ENCODE data around the gene DIS3.

The DIS3 gene

DNA sequence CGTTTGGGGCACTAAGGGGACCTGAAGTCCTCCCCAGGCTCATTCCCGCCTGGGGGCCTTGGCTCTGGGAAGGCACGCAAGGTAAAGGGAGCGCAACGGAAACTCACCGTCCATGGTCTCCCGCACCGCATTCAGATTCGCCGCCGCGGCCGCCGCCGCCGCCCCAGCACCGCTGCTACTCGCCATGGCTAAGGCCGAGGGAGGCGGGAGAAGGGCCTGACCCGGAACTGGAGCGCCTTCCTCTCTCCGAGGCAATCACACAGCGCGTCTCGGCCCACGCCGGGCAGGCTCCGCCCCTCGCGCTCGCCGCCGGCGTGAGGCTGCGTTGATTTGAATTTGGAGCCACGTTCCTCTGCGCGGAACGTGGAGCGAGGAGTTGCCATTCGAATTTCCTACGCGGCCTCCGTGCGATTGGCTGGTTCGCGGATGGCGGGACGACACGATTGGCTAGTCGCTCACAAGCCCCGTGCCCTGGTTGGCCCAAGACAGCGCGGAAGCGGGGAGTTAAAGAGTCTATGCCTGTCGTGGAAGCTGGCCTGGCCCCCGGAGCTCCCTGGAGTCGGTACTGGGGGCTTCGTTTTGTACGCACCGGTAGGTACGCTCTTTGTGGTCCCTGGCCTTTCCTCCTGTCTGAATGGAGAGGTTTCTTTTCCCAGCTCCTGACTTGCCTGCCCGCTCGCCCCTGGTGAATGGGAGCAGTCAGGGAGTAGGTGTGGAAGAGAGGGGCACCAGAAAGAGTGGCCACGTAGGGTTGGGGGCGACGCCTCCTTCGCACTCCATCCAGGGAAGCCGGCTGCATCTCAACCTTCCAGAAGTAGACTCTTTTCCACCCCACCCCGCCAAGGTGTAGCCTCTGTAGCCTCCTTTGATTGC, 54.0 kb downstream of the DIS3 start, which contains the start of the genes BORA and MZT1 (continued):
- no peak for TF ChIP-seq MEIS1 (CRISPR knock-in tag; IDR thresholded peaks at IDR 0.05; ENCODE audit: borderline replicate concordance)
- TF ChIP-seq ZNF394 (tag by site-specific recombination; IDR thresholded peaks at IDR 0.05; ENCODE audit: borderline replicate concordance) = no peak; the same call in 1 of the 2 replicates
- TF ChIP-seq YY2 (tag by site-specific recombination; IDR thresholded peaks at IDR 0.05) = no peak
- peak; percentile 90 for TF ChIP-seq ZNF501 (tag by site-specific recombination; IDR thresholded peaks at IDR 0.05)
- TF ChIP-seq, protein P1, sequence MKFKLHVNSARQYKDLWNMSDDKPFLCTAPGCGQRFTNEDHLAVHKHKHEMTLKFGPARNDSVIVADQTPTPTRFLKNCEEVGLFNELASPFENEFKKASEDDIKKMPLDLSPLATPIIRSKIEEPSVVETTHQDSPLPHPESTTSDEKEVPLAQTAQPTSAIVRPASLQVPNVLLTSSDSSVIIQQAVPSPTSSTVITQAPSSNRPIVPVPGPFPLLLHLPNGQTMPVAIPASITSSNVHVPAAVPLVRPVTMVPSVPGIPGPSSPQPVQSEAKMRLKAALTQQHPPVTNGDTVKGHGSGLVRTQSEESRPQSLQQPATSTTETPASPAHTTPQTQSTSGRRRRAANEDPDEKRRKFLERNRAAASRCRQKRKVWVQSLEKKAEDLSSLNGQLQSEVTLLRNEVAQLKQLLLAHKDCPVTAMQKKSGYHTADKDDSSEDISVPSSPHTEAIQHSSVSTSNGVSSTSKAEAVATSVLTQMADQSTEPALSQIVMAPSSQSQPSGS (tag by site-specific recombination; IDR thresholded peaks at IDR 0.05; ENCODE audit: low read depth) = no peak
- TF ChIP-seq ZNF660 (tag by site-specific recombination; IDR thresholded peaks at IDR 0.05) = peak; percentile 22; the same call in 1 of the 2 replicates
- no peak for TF ChIP-seq ZIC2 (tag by site-specific recombination; IDR thresholded peaks at IDR 0.05)
- no peak for TF ChIP-seq ZBTB1 (tag by site-specific recombination; IDR thresholded peaks at IDR 0.05)
- TF ChIP-seq YY1 (tag by site-specific recombination; IDR thresholded peaks at IDR 0.05) = 0 out of 2 replicates have a peak, but pooled peaks have one; percentile 41
- TF ChIP-seq ZNF341 (tag by site-specific recombination; IDR thresholded peaks at IDR 0.05; ENCODE audit: low read depth) = no peak
- TF ChIP-seq HOXD13 (CRISPR knock-in tag; IDR thresholded peaks at IDR 0.05; ENCODE audit: borderline replicate concordance) = no peak
- TF ChIP-seq WT1 (tag by site-specific recombination; IDR thresholded peaks at IDR 0.05) = no peak
- peak; percentile 80 for TF ChIP-seq ZNF561 (tag by site-specific recombination; IDR thresholded peaks at IDR 0.05; ENCODE audit: borderline replicate concordance)
- peak; percentile 49; the same call in 1 of the 2 replicates for TF ChIP-seq ZNF391 (tag by site-specific recombination; IDR thresholded peaks at IDR 0.05; ENCODE audit: borderline replicate concordance, low read depth)
- TF ChIP-seq ZNF629 (tag by site-specific recombination; IDR thresholded peaks at IDR 0.05) = peak; percentile 26; the same call in 1 of the 2 replicates
- TF ChIP-seq, protein P2, sequence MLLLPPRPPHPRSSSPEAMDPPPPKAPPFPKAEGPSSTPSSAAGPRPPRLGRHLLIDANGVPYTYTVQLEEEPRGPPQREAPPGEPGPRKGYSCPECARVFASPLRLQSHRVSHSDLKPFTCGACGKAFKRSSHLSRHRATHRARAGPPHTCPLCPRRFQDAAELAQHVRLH (tag by site-specific recombination; IDR thresholded peaks at IDR 0.05) = no peak
- TF ChIP-seq, protein P3, sequence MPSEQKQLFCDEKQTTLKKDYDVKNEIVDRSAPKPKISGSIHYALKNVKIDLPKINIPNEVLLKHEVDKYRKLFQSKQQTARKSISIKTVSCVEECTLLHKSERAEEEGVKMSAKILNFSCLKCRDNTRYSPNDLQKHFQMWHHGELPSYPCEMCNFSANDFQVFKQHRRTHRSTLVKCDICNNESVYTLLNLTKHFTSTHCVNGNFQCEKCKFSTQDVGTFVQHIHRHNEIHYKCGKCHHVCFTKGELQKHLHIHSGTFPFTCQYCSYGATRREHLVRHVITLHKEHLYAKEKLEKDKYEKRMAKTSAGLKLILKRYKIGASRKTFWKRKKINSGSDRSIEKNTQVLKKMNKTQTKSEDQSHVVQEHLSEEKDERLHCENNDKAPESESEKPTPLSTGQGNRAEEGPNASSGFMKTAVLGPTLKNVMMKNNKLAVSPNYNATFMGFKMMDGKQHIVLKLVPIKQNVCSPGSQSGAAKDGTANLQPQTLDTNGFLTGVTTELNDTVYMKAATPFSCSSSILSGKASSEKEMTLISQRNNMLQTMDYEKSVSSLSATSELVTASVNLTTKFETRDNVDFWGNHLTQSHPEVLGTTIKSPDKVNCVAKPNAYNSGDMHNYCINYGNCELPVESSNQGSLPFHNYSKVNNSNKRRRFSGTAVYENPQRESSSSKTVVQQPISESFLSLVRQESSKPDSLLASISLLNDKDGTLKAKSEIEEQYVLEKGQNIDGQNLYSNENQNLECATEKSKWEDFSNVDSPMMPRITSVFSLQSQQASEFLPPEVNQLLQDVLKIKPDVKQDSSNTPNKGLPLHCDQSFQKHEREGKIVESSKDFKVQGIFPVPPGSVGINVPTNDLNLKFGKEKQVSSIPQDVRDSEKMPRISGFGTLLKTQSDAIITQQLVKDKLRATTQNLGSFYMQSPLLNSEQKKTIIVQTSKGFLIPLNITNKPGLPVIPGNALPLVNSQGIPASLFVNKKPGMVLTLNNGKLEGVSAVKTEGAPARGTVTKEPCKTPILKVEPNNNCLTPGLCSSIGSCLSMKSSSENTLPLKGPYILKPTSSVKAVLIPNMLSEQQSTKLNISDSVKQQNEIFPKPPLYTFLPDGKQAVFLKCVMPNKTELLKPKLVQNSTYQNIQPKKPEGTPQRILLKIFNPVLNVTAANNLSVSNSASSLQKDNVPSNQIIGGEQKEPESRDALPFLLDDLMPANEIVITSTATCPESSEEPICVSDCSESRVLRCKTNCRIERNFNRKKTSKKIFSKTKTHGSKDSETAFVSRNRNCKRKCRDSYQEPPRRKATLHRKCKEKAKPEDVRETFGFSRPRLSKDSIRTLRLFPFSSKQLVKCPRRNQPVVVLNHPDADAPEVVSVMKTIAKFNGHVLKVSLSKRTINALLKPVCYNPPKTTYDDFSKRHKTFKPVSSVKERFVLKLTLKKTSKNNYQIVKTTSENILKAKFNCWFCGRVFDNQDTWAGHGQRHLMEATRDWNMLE (tag by site-specific recombination; conservative IDR thresholded peaks at IDR 0.05; ENCODE audit: low read depth) = peak; percentile 56
- TF ChIP-seq, protein P4, sequence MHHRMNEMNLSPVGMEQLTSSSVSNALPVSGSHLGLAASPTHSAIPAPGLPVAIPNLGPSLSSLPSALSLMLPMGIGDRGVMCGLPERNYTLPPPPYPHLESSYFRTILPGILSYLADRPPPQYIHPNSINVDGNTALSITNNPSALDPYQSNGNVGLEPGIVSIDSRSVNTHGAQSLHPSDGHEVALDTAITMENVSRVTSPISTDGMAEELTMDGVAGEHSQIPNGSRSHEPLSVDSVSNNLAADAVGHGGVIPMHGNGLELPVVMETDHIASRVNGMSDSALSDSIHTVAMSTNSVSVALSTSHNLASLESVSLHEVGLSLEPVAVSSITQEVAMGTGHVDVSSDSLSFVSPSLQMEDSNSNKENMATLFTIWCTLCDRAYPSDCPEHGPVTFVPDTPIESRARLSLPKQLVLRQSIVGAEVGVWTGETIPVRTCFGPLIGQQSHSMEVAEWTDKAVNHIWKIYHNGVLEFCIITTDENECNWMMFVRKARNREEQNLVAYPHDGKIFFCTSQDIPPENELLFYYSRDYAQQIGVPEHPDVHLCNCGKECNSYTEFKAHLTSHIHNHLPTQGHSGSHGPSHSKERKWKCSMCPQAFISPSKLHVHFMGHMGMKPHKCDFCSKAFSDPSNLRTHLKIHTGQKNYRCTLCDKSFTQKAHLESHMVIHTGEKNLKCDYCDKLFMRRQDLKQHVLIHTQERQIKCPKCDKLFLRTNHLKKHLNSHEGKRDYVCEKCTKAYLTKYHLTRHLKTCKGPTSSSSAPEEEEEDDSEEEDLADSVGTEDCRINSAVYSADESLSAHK (tag by site-specific recombination; IDR thresholded peaks at IDR 0.05) = peak; percentile 4; the same call in 1 of the 2 replicates
- peak; percentile 77 for TF ChIP-seq ZNF335 (tag by site-specific recombination; conservative IDR thresholded peaks at IDR 0.05)
- TF ChIP-seq, protein P5, sequence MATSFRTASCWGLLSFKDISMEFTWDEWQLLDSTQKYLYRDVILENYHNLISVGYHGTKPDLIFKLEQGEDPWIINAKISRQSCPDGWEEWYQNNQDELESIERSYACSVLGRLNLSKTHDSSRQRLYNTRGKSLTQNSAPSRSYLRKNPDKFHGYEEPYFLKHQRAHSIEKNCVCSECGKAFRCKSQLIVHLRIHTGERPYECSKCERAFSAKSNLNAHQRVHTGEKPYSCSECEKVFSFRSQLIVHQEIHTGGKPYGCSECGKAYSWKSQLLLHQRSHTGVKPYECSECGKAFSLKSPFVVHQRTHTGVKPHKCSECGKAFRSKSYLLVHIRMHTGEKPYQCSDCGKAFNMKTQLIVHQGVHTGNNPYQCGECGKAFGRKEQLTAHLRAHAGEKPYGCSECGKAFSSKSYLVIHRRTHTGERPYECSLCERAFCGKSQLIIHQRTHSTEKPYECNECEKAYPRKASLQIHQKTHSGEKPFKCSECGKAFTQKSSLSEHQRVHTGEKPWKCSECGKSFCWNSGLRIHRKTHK (tag by site-specific recombination; IDR thresholded peaks at IDR 0.05) = no peak
- TF ChIP-seq, protein P6, sequence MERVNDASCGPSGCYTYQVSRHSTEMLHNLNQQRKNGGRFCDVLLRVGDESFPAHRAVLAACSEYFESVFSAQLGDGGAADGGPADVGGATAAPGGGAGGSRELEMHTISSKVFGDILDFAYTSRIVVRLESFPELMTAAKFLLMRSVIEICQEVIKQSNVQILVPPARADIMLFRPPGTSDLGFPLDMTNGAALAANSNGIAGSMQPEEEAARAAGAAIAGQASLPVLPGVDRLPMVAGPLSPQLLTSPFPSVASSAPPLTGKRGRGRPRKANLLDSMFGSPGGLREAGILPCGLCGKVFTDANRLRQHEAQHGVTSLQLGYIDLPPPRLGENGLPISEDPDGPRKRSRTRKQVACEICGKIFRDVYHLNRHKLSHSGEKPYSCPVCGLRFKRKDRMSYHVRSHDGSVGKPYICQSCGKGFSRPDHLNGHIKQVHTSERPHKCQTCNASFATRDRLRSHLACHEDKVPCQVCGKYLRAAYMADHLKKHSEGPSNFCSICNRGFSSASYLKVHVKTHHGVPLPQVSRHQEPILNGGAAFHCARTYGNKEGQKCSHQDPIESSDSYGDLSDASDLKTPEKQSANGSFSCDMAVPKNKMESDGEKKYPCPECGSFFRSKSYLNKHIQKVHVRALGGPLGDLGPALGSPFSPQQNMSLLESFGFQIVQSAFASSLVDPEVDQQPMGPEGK (tag by site-specific recombination; IDR thresholded peaks at IDR 0.05) = peak; percentile 67
- TF ChIP-seq SETDB1 (IDR thresholded peaks at IDR 0.05; ENCODE audit: insufficient read length, low read length) = peak; percentile 97
- TF ChIP-seq ZXDB (tag by site-specific recombination; IDR thresholded peaks at IDR 0.05) = no peak; the same call in 1 of the 2 replicates
- peak; percentile 69; the same call in 1 of the 2 replicates for TF ChIP-seq KLF9 (tag by site-specific recombination; IDR thresholded peaks at IDR 0.05; ENCODE audit: low read depth)
- no peak for TF ChIP-seq ZNF221 (tag by site-specific recombination; IDR thresholded peaks at IDR 0.05; ENCODE audit: borderline replicate concordance)
